ENCODE measurements around the gene CD59. TPM values are rescaled to one million over a fixed set of nuclear protein-coding genes. Genes with fewer than 3 reads are reported as not detected.
"Not testable (repeated sequence)": the region's sequence is repeated elsewhere in the genome, so short reads cannot be mapped to it uniquely, and the experiment has no call there.

Gene CD59
- total RNA-seq, 1 experiment from 2014 or later, result 5.7 TPM

- no peak for DNase-seq
Measured at GRCh38 chr11:33664827-33665226, 71.4 kb downstream of the CD59 start.

GRCh38 chr11:33664166-33664565 lies 72.1 kb downstream of the CD59 start:
- H3K9ac ChIP-seq (ENCODE audit: low read length), result no peak overlapping the region
- no peak overlapping the region for H3K27ac ChIP-seq (ENCODE audit: low read length)
- no peaks in the 10 kb centered on the region for H3K9me3 ChIP-seq (ENCODE audit: low read length)
- H2AFZ ChIP-seq (ENCODE audit: low read length), result no peak overlapping the region
- H3K79me2 ChIP-seq (ENCODE audit: low read length), result no peaks in the 10 kb centered on the region
- H3K36me3 ChIP-seq (ENCODE audit: insufficient read depth, low read length), result no peaks in the 10 kb centered on the region
- DNase-seq, result no peak
- no peak overlapping the region for H3K4me3 ChIP-seq (ENCODE audit: low read length)
- H3K4me2 ChIP-seq (ENCODE audit: low read depth, low read length, poor library complexity, severe bottlenecking), result no peak overlapping the region
- no peaks in the 10 kb centered on the region for H3K9me2 ChIP-seq (replicated peaks; ENCODE audit: insufficient read depth, low read length)
- no peaks in the 10 kb centered on the region for H4K20me1 ChIP-seq (ENCODE audit: insufficient read depth, low read depth, low read length)
- no peaks in the 10 kb centered on the region for H3K4me1 ChIP-seq (ENCODE audit: low read length)
- no peaks in the 10 kb centered on the region for H3K27me3 ChIP-seq (ENCODE audit: low read length)

More at GRCh38 chr11:33664827-33665226, 71.4 kb downstream of the CD59 start:
- no peak overlapping the region for H3K4me3 ChIP-seq (ENCODE audit: low read length)
- H3K4me2 ChIP-seq (ENCODE audit: low read depth, low read length, poor library complexity, severe bottlenecking), result no peak overlapping the region
- H4K20me1 ChIP-seq (ENCODE audit: insufficient read depth, low read depth, low read length), result no peaks in the 10 kb centered on the region
- H3K36me3 ChIP-seq (ENCODE audit: insufficient read depth, low read length), result no peaks in the 10 kb centered on the region
- H3K27ac ChIP-seq (ENCODE audit: low read length), result no peak overlapping the region
- H3K27me3 ChIP-seq (ENCODE audit: low read length), result no peaks in the 10 kb centered on the region
- H3K9me2 ChIP-seq (replicated peaks; ENCODE audit: insufficient read depth, low read length), result no peaks in the 10 kb centered on the region
- H3K4me1 ChIP-seq (ENCODE audit: low read length), result no peaks in the 10 kb centered on the region
- H3K9me3 ChIP-seq (ENCODE audit: low read length), result no peaks in the 10 kb centered on the region
- H3K79me2 ChIP-seq (ENCODE audit: low read length), result no peaks in the 10 kb centered on the region
- H3K9ac ChIP-seq (ENCODE audit: low read length), result no peak overlapping the region
- no peak overlapping the region for H2AFZ ChIP-seq (ENCODE audit: low read length)

GRCh38 chr11:33663121-33663520 lies 73.1 kb downstream of the CD59 start:
- Histone ChIP-seq H3K4me2 (ENCODE audit: low read depth, low read length, poor library complexity, severe bottlenecking) (no peak overlapping the region), H3K36me3 (ENCODE audit: insufficient read depth, low read length) (no peaks in the 10 kb centered on the region), H4K20me1 (ENCODE audit: insufficient read depth, low read depth, low read length) (no peaks in the 10 kb centered on the region), H3K4me1 (ENCODE audit: low read length) (no peaks in the 10 kb centered on the region), H3K9me2 (replicated peaks; ENCODE audit: insufficient read depth, low read length) (no peaks in the 10 kb centered on the region), H2AFZ (ENCODE audit: low read length) (no peak overlapping the region), H3K4me3 (ENCODE audit: low read length) (no peak overlapping the region), H3K9ac (ENCODE audit: low read length) (no peak overlapping the region), H3K27ac (ENCODE audit: low read length) (no peak overlapping the region), H3K9me3 (ENCODE audit: low read length) (no peaks in the 10 kb centered on the region), H3K79me2 (ENCODE audit: low read length) (no peaks in the 10 kb centered on the region), H3K27me3 (ENCODE audit: low read length) (no peaks in the 10 kb centered on the region)
- no peak for DNase-seq

- H3K9ac ChIP-seq (ENCODE audit: low read length); H3K79me2 ChIP-seq (ENCODE audit: low read length); H2AFZ ChIP-seq (ENCODE audit: low read length); H3K4me1 ChIP-seq (ENCODE audit: low read length); H3K4me2 ChIP-seq (ENCODE audit: low read depth, low read length, poor library complexity, severe bottlenecking); H3K27ac ChIP-seq (ENCODE audit: low read length); H3K27me3 ChIP-seq (ENCODE audit: low read length); H3K4me3 ChIP-seq (ENCODE audit: low read length); H4K20me1 ChIP-seq (ENCODE audit: insufficient read depth, low read depth, low read length); H3K9me2 ChIP-seq (replicated peaks; ENCODE audit: insufficient read depth, low read length); H3K9me3 ChIP-seq (ENCODE audit: low read length); H3K36me3 ChIP-seq (ENCODE audit: insufficient read depth, low read length): not testable (repeated sequence)
- peak; percentile 35 for DNase-seq
Measured at GRCh38 chr11:33661526-33661925, 74.7 kb downstream of the CD59 start.

- no peaks in the 10 kb centered on the region for H3K27me3 ChIP-seq (ENCODE audit: low read length)
- H3K27ac ChIP-seq (ENCODE audit: low read length), result no peak overlapping the region
- no peaks in the 10 kb centered on the region for H3K4me1 ChIP-seq (ENCODE audit: low read length)
- no peaks in the 10 kb centered on the region for H3K9me2 ChIP-seq (replicated peaks; ENCODE audit: insufficient read depth, low read length)
- H2AFZ ChIP-seq (ENCODE audit: low read length), result no peak overlapping the region
- H3K36me3 ChIP-seq (ENCODE audit: insufficient read depth, low read length), result no peaks in the 10 kb centered on the region
- DNase-seq, result peak; percentile 4
- no peak overlapping the region for H3K4me3 ChIP-seq (ENCODE audit: low read length)
- no peaks in the 10 kb centered on the region for H4K20me1 ChIP-seq (ENCODE audit: insufficient read depth, low read depth, low read length)
- H3K9me3 ChIP-seq (ENCODE audit: low read length), result no peaks in the 10 kb centered on the region
- H3K9ac ChIP-seq (ENCODE audit: low read length), result no peak overlapping the region
- H3K79me2 ChIP-seq (ENCODE audit: low read length), result no peaks in the 10 kb centered on the region
- no peak overlapping the region for H3K4me2 ChIP-seq (ENCODE audit: low read depth, low read length, poor library complexity, severe bottlenecking)
Measured at GRCh38 chr11:33660962-33661361, 75.3 kb downstream of the CD59 start.

GRCh38 chr11:33659370-33660139 lies 76.7 kb downstream of the CD59 start:
- no peaks in the 10 kb centered on the region for H4K20me1 ChIP-seq (ENCODE audit: insufficient read depth, low read depth, low read length)
- H3K27ac ChIP-seq (ENCODE audit: low read length), result no peak overlapping the region
- H3K27me3 ChIP-seq (ENCODE audit: low read length), result no peaks in the 10 kb centered on the region
- no peak overlapping the region for H3K9ac ChIP-seq (ENCODE audit: low read length)
- H3K36me3 ChIP-seq (ENCODE audit: insufficient read depth, low read length), result no peaks in the 10 kb centered on the region
- H3K79me2 ChIP-seq (ENCODE audit: low read length), result no peaks in the 10 kb centered on the region
- DNase-seq, result peak; percentile 6
- no peak overlapping the region for H3K4me3 ChIP-seq (ENCODE audit: low read length)
- no peak overlapping the region for H3K4me2 ChIP-seq (ENCODE audit: low read depth, low read length, poor library complexity, severe bottlenecking)
- no peaks in the 10 kb centered on the region for H3K9me2 ChIP-seq (replicated peaks; ENCODE audit: insufficient read depth, low read length)
- no peaks in the 10 kb centered on the region for H3K4me1 ChIP-seq (ENCODE audit: low read length)
- H2AFZ ChIP-seq (ENCODE audit: low read length), result no peak overlapping the region
- no peaks in the 10 kb centered on the region for H3K9me3 ChIP-seq (ENCODE audit: low read length)

- Histone ChIP-seq H3K27me3 (ENCODE audit: low read length) (no peaks in the 10 kb centered on the region), H3K79me2 (ENCODE audit: low read length) (no peaks in the 10 kb centered on the region), H3K9ac (ENCODE audit: low read length) (no peak overlapping the region), H4K20me1 (ENCODE audit: insufficient read depth, low read depth, low read length) (no peaks in the 10 kb centered on the region), H3K4me2 (ENCODE audit: low read depth, low read length, poor library complexity, severe bottlenecking) (no peak overlapping the region), H3K9me3 (ENCODE audit: low read length) (no peaks in the 10 kb centered on the region), H3K4me1 (ENCODE audit: low read length) (no peaks in the 10 kb centered on the region), H3K27ac (ENCODE audit: low read length) (no peak overlapping the region), H3K36me3 (ENCODE audit: insufficient read depth, low read length) (no peaks in the 10 kb centered on the region), H3K9me2 (replicated peaks; ENCODE audit: insufficient read depth, low read length) (no peaks in the 10 kb centered on the region), H2AFZ (ENCODE audit: low read length) (no peak overlapping the region), H3K4me3 (ENCODE audit: low read length) (no peak overlapping the region)
- peak; percentile 16 for DNase-seq
Measured at GRCh38 chr11:33658195-33658900, 77.9 kb downstream of the CD59 start.

- no peaks in the 10 kb centered on the region for H3K9me2 ChIP-seq (replicated peaks; ENCODE audit: insufficient read depth, low read length)
Measured at GRCh38 chr11:33657757-33658156, 78.5 kb downstream of the CD59 start.

More at GRCh38 chr11:33657757-33658156, 78.5 kb downstream of the CD59 start:
- no peaks in the 10 kb centered on the region for H3K4me1 ChIP-seq (ENCODE audit: low read length)
- DNase-seq, result peak; percentile 25
- no peak overlapping the region for H3K9ac ChIP-seq (ENCODE audit: low read length)
- no peaks in the 10 kb centered on the region for H3K27me3 ChIP-seq (ENCODE audit: low read length)
- no peaks in the 10 kb centered on the region for H3K79me2 ChIP-seq (ENCODE audit: low read length)
- no peak overlapping the region for H3K4me2 ChIP-seq (ENCODE audit: low read depth, low read length, poor library complexity, severe bottlenecking)
- H3K4me3 ChIP-seq (ENCODE audit: low read length), result no peak overlapping the region
- no peak overlapping the region for H3K27ac ChIP-seq (ENCODE audit: low read length)
- H4K20me1 ChIP-seq (ENCODE audit: insufficient read depth, low read depth, low read length), result no peaks in the 10 kb centered on the region
- no peaks in the 10 kb centered on the region for H3K36me3 ChIP-seq (ENCODE audit: insufficient read depth, low read length)
- H3K9me3 ChIP-seq (ENCODE audit: low read length), result no peaks in the 10 kb centered on the region
- H2AFZ ChIP-seq (ENCODE audit: low read length), result no peak overlapping the region

Measured in Karpas-422 (cell line).